Right forelimb (tissue), 1 donor: ENCODE measurements around the gene DGCR8.
"Not testable (repeated sequence)": the region's sequence is repeated elsewhere in the genome, so short reads cannot be mapped to it uniquely, and the experiment has no call there.

Experiments used
- DNase-seq: peaks from one replicate; pipeline ENCODE4 v3.0.0-alpha.2; 2018

Gene DGCR8

GRCh38 chr22:20156042-20156389, 76.0 kb downstream of the DGCR8 start:
- DNase-seq = no peak

GRCh38 chr22:20156611-20157429, 76.8 kb downstream of the DGCR8 start:
- DNase-seq = peak; percentile 95

DNA sequence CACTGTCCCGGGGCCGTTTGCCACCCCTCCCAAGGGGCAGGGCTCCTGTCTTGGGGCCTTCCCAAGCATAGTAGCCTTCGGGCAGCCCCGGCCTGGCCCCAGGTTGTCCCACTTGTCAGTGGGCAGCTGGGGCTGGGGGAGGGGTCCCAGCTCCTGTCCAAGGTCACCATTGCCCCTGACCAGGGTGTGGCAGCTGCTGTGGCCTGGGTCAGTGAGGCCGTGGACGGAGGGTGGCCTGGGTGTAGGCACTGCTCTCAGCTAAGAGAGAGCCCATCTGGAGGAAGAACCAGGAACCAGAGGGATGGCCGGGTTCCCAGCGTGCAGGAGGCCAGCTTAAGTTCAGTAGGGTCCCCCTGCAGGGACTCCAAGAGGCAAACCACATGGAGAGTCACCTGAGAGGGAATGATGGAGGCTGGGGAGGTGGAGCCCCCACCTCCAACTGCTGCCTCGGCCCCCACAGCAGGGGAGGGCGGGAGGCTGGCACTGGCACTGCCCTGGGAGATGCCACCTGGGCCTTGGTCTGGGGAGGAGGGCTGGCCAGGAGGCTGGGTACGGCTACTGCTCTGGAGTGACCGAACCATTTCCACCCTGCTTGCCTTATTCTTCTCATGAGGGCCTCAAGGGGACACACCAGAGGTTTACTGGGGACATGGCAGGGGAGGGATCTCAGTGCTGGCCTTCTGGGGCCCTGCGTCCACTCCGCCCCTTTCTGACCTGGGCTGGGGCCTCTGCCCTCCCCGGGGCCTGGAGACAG, 77.6 kb downstream of the DGCR8 start:
- DNase-seq = no peak

- no peak for DNase-seq
Observed at GRCh38 chr22:20158391-20159036, 78.5 kb downstream of the DGCR8 start.

DNA sequence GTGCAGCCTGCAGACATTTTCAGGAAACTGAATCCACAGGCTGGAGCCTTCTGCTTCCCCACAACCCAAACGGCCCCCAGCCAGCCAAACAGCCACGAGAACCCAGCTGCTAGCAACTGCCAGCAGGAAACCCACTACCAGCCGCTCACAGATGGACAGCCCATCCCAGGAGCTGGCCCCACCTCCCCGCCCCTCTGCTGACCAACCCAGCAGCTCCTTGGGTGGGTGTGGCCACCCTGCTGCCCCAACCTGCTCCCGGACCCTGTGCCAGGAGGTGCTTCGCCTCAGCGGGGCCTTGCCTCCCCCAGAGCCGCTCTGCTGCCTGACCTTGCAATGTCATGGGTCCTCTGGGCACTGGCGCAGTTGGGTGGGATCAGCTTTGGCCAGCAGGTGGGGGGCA, 79.0 kb downstream of the DGCR8 start:
- DNase-seq = peak; percentile 59

- DNase-seq = not testable (repeated sequence)
Observed at GRCh38 chr22:20159531-20159930, 79.5 kb downstream of the DGCR8 start.

GRCh38 chr22:20160041-20160440, 80.0 kb downstream of the DGCR8 start:
- no peak for DNase-seq
